MM.1S (cell line): ENCODE data around the gene BSG.

Experiments used
- DNase-seq: peaks from one replicate; pipeline ENCODE4 v3.0.0-alpha.2; 2015
- H2AFZ ChIP-seq: fragments of 300-600 bp; sonication (generic); 2 replicates; pipeline ENCODE4 v1.6.0; 2016; ENCODE audit warnings: antibody characterized with exemption, low read length
- H3F3A ChIP-seq: fragments of 300-600 bp; sonication (generic); 2 replicates; pipeline ENCODE4 v1.6.1; 2016; ENCODE audit warnings: mild to moderate bottlenecking, antibody characterized with exemption, low read length, moderate library complexity, mixed read lengths; ENCODE audit not compliant: insufficient read depth
- H3K27ac ChIP-seq: fragments of 300-600 bp; sonication (generic); 2 replicates; pipeline ENCODE4 v1.5.1; 2016; ENCODE audit warnings: mild to moderate bottlenecking, low read length
- H3K27me3 ChIP-seq: fragments of 300-600 bp; sonication (generic); replicated peaks from 2 replicates; pipeline ENCODE4 v1.6.0; 2016; ENCODE audit warnings: low read length; ENCODE audit not compliant: insufficient read depth
- H3K36me3 ChIP-seq: fragments of 300-600 bp; sonication (generic); replicated peaks from 2 replicates; pipeline ENCODE4 v1.6.1; 2016; ENCODE audit warnings: mild to moderate bottlenecking, low read length, mixed read lengths; ENCODE audit not compliant: insufficient read depth
- H3K4me1 ChIP-seq: fragments of 300-600 bp; sonication (generic); 2 replicates; pipeline ENCODE4 v1.6.1; 2016; ENCODE audit warnings: low read length, mixed read lengths
- H3K4me2 ChIP-seq: fragments of 300-600 bp; sonication (generic); 2 replicates; pipeline ENCODE4 v1.6.0; 2016; ENCODE audit warnings: low read depth, low read length
- H3K4me3 ChIP-seq: fragments of 300-600 bp; sonication (generic); 2 replicates; pipeline ENCODE4 v1.5.1; 2016; ENCODE audit warnings: low read length, mixed read lengths
- H3K79me2 ChIP-seq: fragments of 300-600 bp; sonication (generic); 2 replicates; pipeline ENCODE4 v1.6.1; 2016; ENCODE audit warnings: mixed run types, low read length, mixed read lengths
- H3K9ac ChIP-seq: fragments of 300-600 bp; sonication (generic); 2 replicates; pipeline ENCODE4 v1.6.1; 2016; ENCODE audit warnings: low read length, mixed read lengths
- H3K9me2 ChIP-seq: fragments of 300-600 bp; sonication (generic); replicated peaks from 2 replicates; pipeline ENCODE4 v1.6.1; 2016; ENCODE audit warnings: mild to moderate bottlenecking, low read length, mixed read lengths; ENCODE audit not compliant: insufficient read depth
- H3K9me3 ChIP-seq: fragments of 300-600 bp; sonication (generic); replicated peaks from 2 replicates; pipeline ENCODE4 v1.6.1; 2016; ENCODE audit warnings: mild to moderate bottlenecking, low read length, mixed read lengths; ENCODE audit not compliant: insufficient read depth
- H4K20me1 ChIP-seq: fragments of 300-600 bp; sonication (generic); 2 replicates; pipeline ENCODE4 v1.6.1; 2016; ENCODE audit warnings: mild to moderate bottlenecking, low read length, moderate library complexity, mixed read lengths; ENCODE audit not compliant: insufficient read depth
- EZH2 ChIP-seq: fragments of 300-600 bp; sonication (generic); optimal IDR thresholded peaks from 2 replicates; pipeline ENCODE3; 2017; ENCODE audit warnings: low read depth, mild to moderate bottlenecking, antibody characterized with exemption, low read length, mixed read lengths
- EZH2phosphoT487 ChIP-seq: fragments of 300-600 bp; sonication (generic); IDR thresholded peaks from 2 replicates; pipeline ENCODE4 v1.6.1; 2018; ENCODE audit warnings: antibody characterized with exemption, low read length
- TF ChIP-seq, protein P1 (sequence below): fragments of 300-600 bp; sonication (generic); IDR thresholded peaks from 2 replicates; pipeline ENCODE4 v1.5.1; 2016; ENCODE audit warnings: antibody characterized with exemption, low read length, mixed read lengths

BSG gene

GRCh38 chr19:593505-593904 is 21.1 kb downstream of the BSG start:
- Histone ChIP-seq H3K9me3 (no peaks in the 10 kb centered on the region), H3K4me2 (no peak overlapping the region), H3K4me3 (no peak overlapping the region), H3K27me3 (peaks cover 82% of the 10 kb centered on the region), H3F3A (no peaks in the 10 kb centered on the region), H3K9me2 (no peaks in the 10 kb centered on the region), H2AFZ (no peak overlapping the region), H3K79me2 (no peaks in the 10 kb centered on the region), H3K4me1 (no peaks in the 10 kb centered on the region), H3K36me3 (no peaks in the 10 kb centered on the region), H4K20me1 (no peaks in the 10 kb centered on the region), H3K27ac (no peak overlapping the region), H3K9ac (no peak overlapping the region)
- TF ChIP-seq EZH2phosphoT487 (no peak), EZH2 (no peak)
- TF ChIP-seq, protein P1, sequence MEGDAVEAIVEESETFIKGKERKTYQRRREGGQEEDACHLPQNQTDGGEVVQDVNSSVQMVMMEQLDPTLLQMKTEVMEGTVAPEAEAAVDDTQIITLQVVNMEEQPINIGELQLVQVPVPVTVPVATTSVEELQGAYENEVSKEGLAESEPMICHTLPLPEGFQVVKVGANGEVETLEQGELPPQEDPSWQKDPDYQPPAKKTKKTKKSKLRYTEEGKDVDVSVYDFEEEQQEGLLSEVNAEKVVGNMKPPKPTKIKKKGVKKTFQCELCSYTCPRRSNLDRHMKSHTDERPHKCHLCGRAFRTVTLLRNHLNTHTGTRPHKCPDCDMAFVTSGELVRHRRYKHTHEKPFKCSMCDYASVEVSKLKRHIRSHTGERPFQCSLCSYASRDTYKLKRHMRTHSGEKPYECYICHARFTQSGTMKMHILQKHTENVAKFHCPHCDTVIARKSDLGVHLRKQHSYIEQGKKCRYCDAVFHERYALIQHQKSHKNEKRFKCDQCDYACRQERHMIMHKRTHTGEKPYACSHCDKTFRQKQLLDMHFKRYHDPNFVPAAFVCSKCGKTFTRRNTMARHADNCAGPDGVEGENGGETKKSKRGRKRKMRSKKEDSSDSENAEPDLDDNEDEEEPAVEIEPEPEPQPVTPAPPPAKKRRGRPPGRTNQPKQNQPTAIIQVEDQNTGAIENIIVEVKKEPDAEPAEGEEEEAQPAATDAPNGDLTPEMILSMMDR = no peak
- DNase-seq = no peak

DNA sequence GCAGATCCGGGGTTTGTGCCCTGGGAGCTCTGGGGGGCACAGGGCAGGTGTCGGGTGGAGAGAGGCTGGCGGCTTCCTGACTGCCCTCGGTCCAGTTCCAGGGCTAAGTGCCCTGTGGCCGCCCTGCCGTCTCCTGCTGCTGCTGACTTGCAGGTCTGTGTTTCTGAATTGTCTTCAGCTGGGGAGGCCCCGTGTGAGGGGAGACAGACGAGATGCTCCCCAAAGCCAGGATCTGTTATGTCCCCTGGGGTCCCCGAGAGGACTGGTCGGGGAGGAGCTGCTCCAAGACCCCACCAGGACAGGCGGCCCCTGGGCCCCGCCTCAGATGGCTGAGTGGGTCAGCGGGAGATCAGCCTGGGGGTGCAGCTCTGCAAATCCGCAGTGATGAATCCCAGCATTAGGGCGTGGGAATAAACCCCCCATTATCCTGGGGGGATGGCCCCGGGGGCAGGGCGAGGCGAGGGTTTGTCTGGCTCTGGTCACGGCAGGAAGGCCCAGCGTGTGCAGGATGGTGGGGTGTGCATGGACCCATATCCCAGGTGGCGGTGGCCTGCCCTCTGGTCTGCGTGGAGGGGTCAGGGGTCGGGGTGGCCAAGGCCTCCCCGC is 22.0 kb downstream of the BSG start:
- Histone ChIP-seq H3K4me1 (no peaks in the 10 kb centered on the region), H3K9me2 (no peaks in the 10 kb centered on the region), H4K20me1 (no peaks in the 10 kb centered on the region), H3K4me3 (no peak overlapping the region), H3K9ac (no peak overlapping the region), H3K36me3 (no peaks in the 10 kb centered on the region), H3K9me3 (no peaks in the 10 kb centered on the region), H3K4me2 (no peak overlapping the region), H3K27me3 (peaks cover 82% of the 10 kb centered on the region), H3K79me2 (no peaks in the 10 kb centered on the region), H3K27ac (no peak overlapping the region), H3F3A (no peaks in the 10 kb centered on the region), H2AFZ (no peak overlapping the region)
- no peak for DNase-seq
- TF ChIP-seq EZH2 = no peak
- TF ChIP-seq, protein P1 = no peak
- no peak for TF ChIP-seq EZH2phosphoT487

DNA sequence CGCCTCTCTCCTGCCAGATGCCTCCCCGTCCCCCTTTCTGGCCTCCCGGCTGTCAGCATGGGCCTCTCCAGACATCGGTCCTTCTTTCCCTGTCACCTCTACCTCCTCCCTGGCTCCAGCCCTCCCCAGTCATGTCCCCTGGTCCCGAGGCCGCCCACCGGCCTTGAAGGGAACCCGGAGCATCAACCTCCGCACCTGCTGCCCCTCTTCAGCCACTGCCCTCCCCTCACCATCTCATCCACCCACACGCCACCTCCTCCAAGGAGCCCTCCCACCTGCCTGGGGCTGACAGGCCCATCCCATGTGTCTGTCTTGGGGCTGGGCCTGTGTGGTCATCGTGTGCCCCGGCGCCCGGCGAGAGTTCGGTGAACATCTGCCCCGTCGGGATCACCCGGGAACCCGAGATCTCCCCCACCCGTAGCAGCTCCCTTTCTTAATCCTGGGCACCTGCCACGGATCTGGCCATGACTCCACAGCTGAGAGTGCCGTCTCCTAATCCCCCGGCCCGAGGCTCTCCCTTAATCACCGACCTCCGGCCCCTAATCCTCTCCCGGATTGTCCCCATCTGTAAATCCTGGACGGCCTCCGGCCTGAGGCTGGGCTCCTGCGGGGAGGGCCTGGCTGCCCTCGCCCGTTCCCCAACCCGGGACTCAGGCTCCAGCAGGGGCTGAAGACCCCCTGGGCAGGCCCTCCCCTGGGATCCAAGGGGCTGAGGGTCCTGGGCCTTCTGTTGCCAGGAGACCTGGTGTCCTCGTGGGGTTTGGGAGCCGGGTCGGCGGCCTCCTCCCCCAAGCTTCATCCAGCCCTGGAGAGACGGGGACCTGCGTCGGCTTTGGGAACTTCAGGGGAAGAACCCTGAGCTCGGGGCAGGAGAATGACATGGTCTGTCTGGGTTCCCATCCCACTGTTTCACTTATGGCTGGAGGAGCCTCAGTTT is 23.2 kb downstream of the BSG start:
- Histone ChIP-seq H3K4me1 (no peaks in the 10 kb centered on the region), H3K9ac (no peak overlapping the region), H3K9me3 (no peaks in the 10 kb centered on the region), H3K9me2 (no peaks in the 10 kb centered on the region), H3K4me2 (no peak overlapping the region), H3K79me2 (no peaks in the 10 kb centered on the region), H3K4me3 (no peak overlapping the region), H4K20me1 (no peaks in the 10 kb centered on the region), H3K27me3 (peaks cover 93% of the 10 kb centered on the region), H3K36me3 (no peaks in the 10 kb centered on the region), H2AFZ (no peak overlapping the region), H3F3A (no peaks in the 10 kb centered on the region), H3K27ac (no peak overlapping the region)
- TF ChIP-seq EZH2 (no peak), EZH2phosphoT487 (no peak)
- TF ChIP-seq, protein P1 = no peak
- no peak for DNase-seq
